Heart right ventricle (tissue), 16 donors: ENCODE measurements around the gene PITPNM1. TPM values are rescaled to one million over a fixed set of nuclear protein-coding genes. Genes with fewer than 3 reads are reported as not detected.

ENCODE experiments used
- ATAC-seq, 8 donors: fragments of 200-7000 bp; cut with Tn5 transposase; one replicate each; pipeline ENCODE4 v1.9.1; 2020; ENCODE audit warnings: mild to moderate bottlenecking in 8 of 8, moderate library complexity in 8 of 8, moderate number of reproducible peaks in 1 of 8
- DNase-seq, 2 donors: peaks; one replicate each; pipeline ENCODE4 v3.0.0-alpha.2; 2020
- H3K27ac ChIP-seq, 10 donors: fragments of 200-600 bp; sonication (generic) in 2 of 10; one replicate each; pipeline versions ENCODE4 v1.5.0 to v1.8.0; 2020 to 2022; ENCODE audit warnings: mild to moderate bottlenecking in 3 of 10
- H3K27me3 ChIP-seq, 7 donors: fragments of 200-600 bp; one replicate each; pipeline ENCODE4 v1.8.0; 2021 to 2022; ENCODE audit warnings: mild to moderate bottlenecking in 2 of 7
- H3K36me3 ChIP-seq, 9 donors: fragments of 200-600 bp; sonication (generic) in 1 of 9; one replicate each; pipeline versions ENCODE4 v1.5.0 to v1.8.0; 2020 to 2022; ENCODE audit warnings: mild to moderate bottlenecking in 2 of 9
- H3K4me1 ChIP-seq, 9 donors: fragments of 200-600 bp; sonication (generic) in 1 of 9; one replicate each; pipeline versions ENCODE4 v1.5.0 to v1.8.0; 2020 to 2022; ENCODE audit warnings: mild to moderate bottlenecking in 4 of 9
- H3K4me3 ChIP-seq, 10 donors: fragments of 200-600 bp; sonication (generic) in 2 of 10; one replicate each; pipeline versions ENCODE4 v1.5.0 to v1.8.0; 2020 to 2022; ENCODE audit warnings: mild to moderate bottlenecking in 7 of 10, moderate library complexity in 2 of 10
- H3K9me3 ChIP-seq, 11 donors: fragments of 200-600 bp in 10 of 11; sonication (generic) in 2 of 11; one replicate each; pipeline versions ENCODE4 v1.5.0 to v1.8.0; 2013 to 2022; ENCODE audit warnings: mild to moderate bottlenecking in 2 of 11, control low read depth in 1 of 11, moderate library complexity in 1 of 11
- CTCF ChIP-seq, 9 donors: fragments of 200-600 bp; sonication (generic) in 2 of 9; IDR thresholded peaks; one replicate each; pipeline versions ENCODE4 v1.5.0 to v1.8.0; 2021 to 2022; ENCODE audit warnings: antibody characterized with exemption in 9 of 9, mild to moderate bottlenecking in 5 of 9, moderate library complexity in 1 of 9
- WGBS, 2 donors: extraction: QIAGEN DNeasy Blood & Tissue Kit; methylation state at CpG; one replicate each; pipeline ENCODE4 v1.1.7; 2013; ENCODE audit warnings: inconsistent platforms in 1 of 2; 5-methylcytosine and 5-hydroxymethylcytosine counted together
- intact Hi-C, 10 donors: fragments of 100-400 bp; cut with DNase I; formaldehyde crosslinking; loops; one replicate each; pipeline versions ENCODE4 v1.11.1 to v1.14.2; 2022
- polyA plus RNA-seq, 2 donors: library from polyadenylated mRNA; stranded (reverse); fragments of 200-250 nt; gene quantifications; one replicate each; pipeline ENCODE4 v1.2.3, GENCODE V29; 2013
- total RNA-seq, 10 donors: library from RNA; stranded (reverse); fragmentation: NEBNext Ultra II Directional in 3 of 10; extraction: Animal tissue kit (Norgen Biotek cat#: 25700) in 3 of 10; gene quantifications; one replicate each; pipeline versions ENCODE4 v1.2.1 to v1.2.4, GENCODE V29; 2021 to 2023
- donor health status: Arrhythmogenic right ventricular cardiomyopathy.
- donor health status: ischemic (EF 13 %, LVEDD 7.1; RV severe dilation, severe dysfunction).
- donor health status: healthy with polysubstance abuse.
- donor health status: DM: no; HTN: yes; CAD: no.
- donor health status: DM: no; HTN: no; CAD: no.
- donor health status: ischemic (EF 25% LVEDD 6.9; RV normal size, moderate dysfunction).
- donor health status: ischemic (EF 25% LVEDD 5.7; RV mildly dilated, moderate dysfunction).
- donor health status: healthy.
- donor health status: DM: yes; HTN: yes; CAD: no.
- donor health status: Ischemic cardiomyopathy.
- donor health status: ischemic (EF 35%, LVEDD 5.7; RV mildly dilated, moderate dysfunction).
- donor health status: nonischemic (EF 11% LVEDD 7.7; RV severe dilation, severe dysfunction).
- donor health status: DM: yes; HTN: yes; CAD: no.
- donor health status: PGD.
- donor health status: ischemic (EF 29% LVEDD 5.4; RV normal size, mild dysfunction).
- donor health status: nonischemic (EF 23%, LVEDD 6.1; RV moderate dilation, normal function).

Gene PITPNM1
- total and polyA plus RNA-seq, 12 donors, result 21.3 to 68.9 (median 28.8) TPM

GRCh38 chr11:67542169-67542568 lies 37.0 kb upstream of the PITPNM1 start:
- no peak overlapping the region for H3K4me3 ChIP-seq
- no peak for TF ChIP-seq CTCF (IDR thresholded peaks at IDR 0.05)
- H3K36me3 ChIP-seq, result no peaks in the 10 kb centered on the region
- 67 to 68% methylated on average over 3 of the region's 3 CpGs for WGBS, 2 donors
- no peak for ATAC-seq
- H3K4me1 ChIP-seq, result peaks cover 0 to 18% (median 13%) of the 10 kb centered on the region in 9 donors
- H3K9me3 ChIP-seq, result no peaks in the 10 kb centered on the region
- no peak for DNase-seq
- intact Hi-C loops, result no loop called here
- no peak overlapping the region for H3K27ac ChIP-seq
- no peaks in the 10 kb centered on the region for H3K27me3 ChIP-seq

GRCh38 chr11:67541198-67541597 lies 36.0 kb upstream of the PITPNM1 start:
- intact Hi-C loops, result no loop called here
- TF ChIP-seq CTCF (IDR thresholded peaks at IDR 0.05), result no peak
- H3K27me3 ChIP-seq, result no peaks in the 10 kb centered on the region
- no peak overlapping the region for H3K4me3 ChIP-seq
- H3K36me3 ChIP-seq, result no peaks in the 10 kb centered on the region
- H3K9me3 ChIP-seq, result no peaks in the 10 kb centered on the region
- H3K27ac ChIP-seq, result no peak overlapping the region
- DNase-seq (no peak), ATAC-seq (no peak)
- H3K4me1 ChIP-seq, result peaks cover 0 to 18% (median 13%) of the 10 kb centered on the region in 9 donors
- 88 to 94% methylated on average over 6 of the region's 6 CpGs for WGBS, 2 donors

GRCh38 chr11:67539550-67539949 lies 34.4 kb upstream of the PITPNM1 start:
- 90% methylated on average over 4 of the region's 4 CpGs for WGBS, 2 donors
- no peak overlapping the region for H3K4me3 ChIP-seq
- intact Hi-C loops, result no loop called here
- no peak for ATAC-seq
- no peak for TF ChIP-seq CTCF (IDR thresholded peaks at IDR 0.05)
- peaks cover 0 to 11% (median 0%) of the 10 kb centered on the region in 11 donors for H3K9me3 ChIP-seq
- no peak for DNase-seq
- no peak overlapping the region for H3K27ac ChIP-seq
- no peaks in the 10 kb centered on the region for H3K36me3 ChIP-seq
- peaks cover 0 to 9% (median 4%) of the 10 kb centered on the region in 9 donors for H3K4me1 ChIP-seq
- no peaks in the 10 kb centered on the region for H3K27me3 ChIP-seq

GRCh38 chr11:67538823-67539505 lies 33.8 kb upstream of the PITPNM1 start:
- intact Hi-C loops, result no loop called here
- Histone ChIP-seq H3K4me3 (no peak overlapping the region), H3K27me3 (no peaks in the 10 kb centered on the region), H3K9me3 (peaks cover 0 to 17% (median 0%) of the 10 kb centered on the region in 11 donors), H3K4me1 (peaks cover 0 to 5% (median 0%) of the 10 kb centered on the region in 9 donors), H3K36me3 (no peaks in the 10 kb centered on the region), H3K27ac (no peak overlapping the region)
- no peak for TF ChIP-seq CTCF (IDR thresholded peaks at IDR 0.05)
- no peak for ATAC-seq
- no peak for DNase-seq
- 87 to 92% methylated on average over 10 of the region's 10 CpGs for WGBS, 2 donors
